WTC11 (cell line): Measurements from ENCODE around the gene PREX1. TPM values are rescaled to one million over a fixed set of nuclear protein-coding genes. Genes with fewer than 3 reads are reported as not detected.

Source experiments
- ATAC-seq: fragments of 200-7000 bp; cut with Tn5 transposase; 2 replicates; pipeline ENCODE4 v1.10.0; 2021; ENCODE audit warnings: mild to moderate bottlenecking, moderate library complexity
- CTCF ChIA-PET: fragments of 300-600 bp; sonication (Branson Sonifier 250); formaldehyde crosslinking; loops from one replicate; lab custom pipeline; 2021; ENCODE audit warnings: antibody characterized with exemption; lab: Charles Lee
- POLR2A ChIA-PET: fragments of 350-600 bp; sonication (Branson Sonifier 250); formaldehyde crosslinking; loops from one replicate; lab custom pipeline; 2021; ENCODE audit warnings: antibody characterized with exemption; lab: Charles Lee
- DNase-seq: peaks from one replicate; pipeline ENCODE4 v3.0.0; 2021; ENCODE audit warnings: low spot score
- H3K27ac Mint-ChIP-seq: 2 replicates; pipeline ENCODE4 v1.8.0; 2021; ENCODE audit warnings: mixed read lengths
- H3K27me3 Mint-ChIP-seq: 2 replicates; pipeline ENCODE4 v1.8.0; 2021; ENCODE audit warnings: low read depth, mild to moderate bottlenecking, moderate library complexity, mixed read lengths
- H3K36me3 Mint-ChIP-seq: 2 replicates; pipeline ENCODE4 v1.8.0; 2021; ENCODE audit warnings: mixed read lengths
- H3K4me1 Mint-ChIP-seq: 2 replicates; pipeline ENCODE4 v1.8.0; 2022; ENCODE audit warnings: mixed read lengths
- H3K4me3 Mint-ChIP-seq: 2 replicates; pipeline ENCODE4 v1.8.0; 2021; ENCODE audit warnings: mild to moderate bottlenecking, moderate library complexity, mixed read lengths
- H3K9me3 Mint-ChIP-seq: 2 replicates; pipeline ENCODE4 v1.8.0; 2021; ENCODE audit warnings: mixed read lengths
- CBFB ChIP-seq: sonication (generic); formaldehyde crosslinking; IDR thresholded peaks from 2 replicates; pipeline ENCODE4 v1.8.1; 2022; ENCODE audit warnings: mild to moderate bottlenecking, low read depth, missing genetic modification reagents
- CREB1 ChIP-seq: sonication (generic); formaldehyde crosslinking; IDR thresholded peaks from 2 replicates; pipeline ENCODE4 v1.8.0; 2023; ENCODE audit warnings: mild to moderate bottlenecking, missing genetic modification reagents
- ELF4 ChIP-seq: sonication (generic); formaldehyde crosslinking; IDR thresholded peaks from 2 replicates; pipeline ENCODE4 v1.8.1; 2022; ENCODE audit warnings: low read depth, mild to moderate bottlenecking, moderate library complexity, missing genetic modification reagents
- ESRRA ChIP-seq: sonication (generic); formaldehyde crosslinking; IDR thresholded peaks from 2 replicates; pipeline ENCODE4 v1.8.1; 2022; ENCODE audit warnings: mild to moderate bottlenecking, missing genetic modification reagents, borderline replicate concordance
- GABPB1 ChIP-seq: sonication (generic); formaldehyde crosslinking; IDR thresholded peaks from 2 replicates; pipeline ENCODE4 v1.8.1; 2023; ENCODE audit warnings: mild to moderate bottlenecking, missing genetic modification reagents
- IRF2 ChIP-seq: sonication (generic); formaldehyde crosslinking; IDR thresholded peaks from 2 replicates; pipeline ENCODE4 v1.8.0; 2022; ENCODE audit warnings: low read depth, missing genetic modification reagents, borderline replicate concordance
- JAZF1 ChIP-seq: fragments of 250-450 bp; sonication (Bioruptor Pico); IDR thresholded peaks from 2 replicates; pipeline ENCODE4 v1.9.0; 2021; ENCODE audit warnings: moderate library complexity, mild to moderate bottlenecking, inconsistent platforms
- MYBL2 ChIP-seq: sonication (generic); formaldehyde crosslinking; IDR thresholded peaks from 2 replicates; pipeline ENCODE4 v1.8.1; 2023; ENCODE audit warnings: mild to moderate bottlenecking, moderate library complexity, missing genetic modification reagents
- RELA ChIP-seq: sonication (generic); formaldehyde crosslinking; IDR thresholded peaks from 2 replicates; pipeline ENCODE4 v1.8.1; 2022; ENCODE audit warnings: missing genetic modification reagents, mild to moderate bottlenecking, borderline replicate concordance
- TP53 ChIP-seq: sonication (generic); formaldehyde crosslinking; IDR thresholded peaks from 2 replicates; pipeline ENCODE4 v1.8.1; 2023; ENCODE audit warnings: mild to moderate bottlenecking, missing genetic modification reagents
- ZNF317 ChIP-seq: sonication (generic); formaldehyde crosslinking; IDR thresholded peaks from 2 replicates; pipeline ENCODE4 v1.8.1; 2023; ENCODE audit warnings: low read depth, mild to moderate bottlenecking, moderate library complexity, missing genetic modification reagents, borderline replicate concordance
- ZNF416 ChIP-seq: fragments of 250-450 bp; sonication (Bioruptor Pico); IDR thresholded peaks from 2 replicates; pipeline ENCODE4 v1.9.0; 2021; ENCODE audit warnings: mild to moderate bottlenecking, inconsistent platforms
- total RNA-seq: library from RNA; stranded (reverse); gene quantifications from 3 replicates; pipeline ENCODE4 v1.2.3, GENCODE V29; 2021
- TF ChIP-seq, protein P1 (sequence below): sonication (generic); formaldehyde crosslinking; conservative IDR thresholded peaks from 2 replicates; pipeline ENCODE4 v1.8.1; 2022; ENCODE audit warnings: mild to moderate bottlenecking, missing genetic modification reagents
- TF ChIP-seq, protein P2 (sequence below): fragments of 250-450 bp; sonication (Bioruptor Pico); IDR thresholded peaks from 2 replicates; pipeline ENCODE4 v1.9.0; 2021; ENCODE audit warnings: moderate library complexity, mild to moderate bottlenecking, inconsistent platforms, borderline replicate concordance
- TF ChIP-seq, protein P3 (sequence below): sonication (generic); formaldehyde crosslinking; IDR thresholded peaks from 2 replicates; pipeline ENCODE4 v1.8.0; 2023; ENCODE audit warnings: missing genetic modification reagents, mild to moderate bottlenecking, borderline replicate concordance
- TF ChIP-seq, protein P4 (sequence below): sonication (generic); formaldehyde crosslinking; IDR thresholded peaks from 2 replicates; pipeline ENCODE4 v1.8.1; 2022; ENCODE audit warnings: mild to moderate bottlenecking, missing genetic modification reagents, moderate library complexity, borderline replicate concordance

Gene PREX1
- total RNA-seq, 1 experiment from 2014 or later = 17.3 TPM

DNA sequence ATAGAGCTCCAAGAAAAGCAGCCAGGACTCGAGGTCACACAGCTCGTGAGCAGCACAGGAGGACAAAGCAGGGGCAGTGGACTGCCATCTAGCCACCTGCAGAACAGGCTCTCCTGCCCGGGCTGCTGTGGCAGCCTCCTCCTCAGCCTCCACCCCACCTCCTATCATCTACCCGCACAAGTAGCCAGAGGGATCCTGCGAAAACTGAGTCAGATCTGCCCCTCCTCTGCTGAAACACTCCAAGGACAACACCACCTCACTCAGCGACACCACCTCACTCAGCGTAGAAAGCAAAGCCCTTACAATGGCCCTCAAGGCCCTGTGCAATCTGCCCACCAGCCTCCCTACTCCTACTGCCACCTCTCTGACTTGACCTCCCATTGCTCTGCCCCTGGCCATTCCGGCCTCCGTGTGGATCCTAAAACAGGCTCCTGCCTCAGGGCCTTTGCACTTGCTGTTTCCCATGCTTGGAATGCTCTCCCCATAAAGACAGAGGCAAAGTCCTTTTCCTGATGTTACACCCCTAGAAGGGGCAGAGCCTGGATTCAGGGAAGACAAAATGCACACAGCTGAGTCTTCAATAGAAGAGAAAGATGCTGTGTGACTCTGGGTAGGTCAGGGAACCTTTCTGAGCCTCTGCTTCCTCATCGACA is 19.3 kb downstream of the PREX1 start (continued):
- no peak for TF ChIP-seq CBFB
- TF ChIP-seq ESRRA (CRISPR knock-in tag) = no peak

DNA sequence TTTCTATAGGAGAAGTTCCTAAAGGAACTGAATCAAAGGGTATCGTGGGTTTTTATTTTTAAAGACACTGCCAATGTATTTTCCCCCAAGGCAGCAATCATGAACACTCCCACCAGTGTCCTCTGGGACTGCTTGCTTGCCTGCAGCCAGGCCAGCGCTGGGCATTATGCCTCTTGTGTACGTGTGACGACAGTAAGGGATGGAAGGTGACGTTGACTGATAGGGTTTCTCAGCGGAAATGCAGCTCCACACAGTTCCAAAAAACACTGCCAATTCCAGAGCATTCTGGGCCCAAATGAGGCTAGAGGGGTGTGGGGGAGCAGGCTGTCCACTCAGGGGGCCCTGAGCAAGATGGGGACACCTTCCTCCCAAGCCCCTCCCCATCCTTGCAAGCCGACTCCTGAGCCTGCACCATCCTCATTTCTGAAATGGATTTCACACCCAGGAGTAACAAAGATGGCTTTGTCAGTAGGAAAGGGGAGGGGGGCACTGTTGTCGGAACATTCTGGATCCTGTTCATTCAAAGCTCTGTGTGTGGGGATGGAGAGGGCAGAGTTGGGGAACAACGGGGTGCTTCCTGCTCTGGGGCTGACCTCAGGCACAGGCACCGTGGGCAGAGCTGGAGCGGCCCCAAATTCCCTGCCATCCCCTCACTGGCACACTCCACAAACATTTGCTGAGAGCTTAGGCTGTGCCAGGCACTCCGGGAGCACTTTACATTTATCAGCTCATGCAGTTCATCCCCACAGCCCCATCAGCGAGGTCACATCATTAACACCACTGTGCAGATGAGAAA is 20.0 kb downstream of the PREX1 start:
- ATAC-seq (no peak), DNase-seq (no peak)
- peaks cover 6% of the 10 kb centered on the region; the same call in 1 of the 2 replicates for H3K36me3 Mint-ChIP-seq
- H3K27ac Mint-ChIP-seq = no peak overlapping the region
- CTCF ChIA-PET = no interaction called here
- H3K9me3 Mint-ChIP-seq = peaks cover 18% of the 10 kb centered on the region
- H3K4me3 Mint-ChIP-seq = no peak overlapping the region
- H3K4me1 Mint-ChIP-seq = no peaks in the 10 kb centered on the region
- TF ChIP-seq MYBL2 (CRISPR knock-in tag) = no peak
- no peak for TF ChIP-seq JAZF1
- no peak for TF ChIP-seq TP53 (CRISPR knock-in tag)
- TF ChIP-seq ELF4 (CRISPR knock-in tag) = no peak
- TF ChIP-seq CREB1 (CRISPR knock-in tag) = no peak
- TF ChIP-seq, protein P1, sequence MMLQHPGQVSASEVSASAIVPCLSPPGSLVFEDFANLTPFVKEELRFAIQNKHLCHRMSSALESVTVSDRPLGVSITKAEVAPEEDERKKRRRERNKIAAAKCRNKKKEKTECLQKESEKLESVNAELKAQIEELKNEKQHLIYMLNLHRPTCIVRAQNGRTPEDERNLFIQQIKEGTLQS (CRISPR knock-in tag) = no peak
- no peak for TF ChIP-seq ZNF317 (CRISPR knock-in tag)
- H3K27me3 Mint-ChIP-seq = peaks cover 2% of the 10 kb centered on the region; the same call in 1 of the 2 replicates
- POLR2A ChIA-PET = no interaction called here

DNA sequence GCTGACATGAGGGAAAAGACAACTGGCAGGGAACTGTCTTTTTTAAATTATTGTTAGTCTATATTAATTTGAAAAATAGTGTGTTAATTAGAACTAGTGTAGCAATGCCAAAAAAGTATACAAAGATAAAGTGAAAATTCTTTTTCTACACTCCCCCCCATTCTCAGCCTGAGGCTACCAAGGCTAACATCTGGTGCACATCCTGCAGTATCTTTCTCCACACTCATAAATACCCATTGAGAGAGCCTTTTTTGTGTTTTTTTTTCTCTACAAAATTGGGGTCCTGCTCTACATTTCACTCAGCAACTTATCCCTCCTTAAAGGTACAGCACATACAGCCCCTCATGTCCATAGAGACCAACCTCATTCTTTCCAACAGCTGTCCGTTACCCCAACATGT is 20.7 kb downstream of the PREX1 start:
- Mint-ChIP-seq H3K36me3 (peaks cover 6% of the 10 kb centered on the region; the same call in 1 of the 2 replicates), H3K27me3 (peaks cover 2% of the 10 kb centered on the region; the same call in 1 of the 2 replicates), H3K27ac (no peak overlapping the region), H3K4me1 (no peaks in the 10 kb centered on the region), H3K4me3 (no peak overlapping the region), H3K9me3 (peaks cover 23% of the 10 kb centered on the region)
- DNase-seq (no peak), ATAC-seq (no peak)
- ChIA-PET POLR2A (no interaction called here), CTCF (no interaction called here)
- TF ChIP-seq, protein P2, sequence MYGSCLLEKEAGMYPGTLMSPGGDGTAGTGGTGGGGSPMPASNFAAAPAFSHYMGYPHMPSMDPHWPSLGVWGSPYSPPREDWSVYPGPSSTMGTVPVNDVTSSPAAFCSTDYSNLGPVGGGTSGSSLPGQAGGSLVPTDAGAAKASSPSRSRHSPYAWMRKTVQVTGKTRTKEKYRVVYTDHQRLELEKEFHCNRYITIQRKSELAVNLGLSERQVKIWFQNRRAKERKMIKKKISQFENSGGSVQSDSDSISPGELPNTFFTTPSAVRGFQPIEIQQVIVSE = no peak
- TF ChIP-seq IRF2 (CRISPR knock-in tag) = no peak

DNA sequence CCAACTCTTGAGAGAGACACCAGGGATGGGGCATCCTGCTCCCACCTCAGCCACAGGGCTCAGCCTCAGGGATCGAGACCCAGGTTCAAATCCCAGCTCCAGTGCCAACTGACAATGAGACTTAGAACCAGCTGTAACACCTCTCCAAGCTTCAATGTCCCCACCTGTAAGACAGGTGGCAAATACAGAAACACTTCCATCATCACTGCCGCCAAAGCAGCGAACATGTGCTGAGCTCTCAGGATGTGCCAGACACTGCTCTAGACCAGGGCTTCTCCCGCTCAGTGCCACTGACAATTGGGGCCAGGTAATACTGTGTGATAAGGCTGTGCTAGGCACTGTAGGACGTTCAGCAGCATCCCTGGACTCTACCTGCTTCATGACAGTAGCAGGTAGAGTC is 22.1 kb downstream of the PREX1 start:
- H3K4me3 Mint-ChIP-seq = no peak overlapping the region
- ChIA-PET CTCF (no interaction called here), POLR2A (no interaction called here)
- H3K36me3 Mint-ChIP-seq = peaks cover 6% of the 10 kb centered on the region; the same call in 1 of the 2 replicates
- DNase-seq = no peak
- no peaks in the 10 kb centered on the region for H3K4me1 Mint-ChIP-seq
- TF ChIP-seq RELA = no peak
- no peak for TF ChIP-seq ZNF416 (CRISPR knock-in tag)
- no peak for TF ChIP-seq GABPB1 (CRISPR knock-in tag)
- TF ChIP-seq, protein P3, sequence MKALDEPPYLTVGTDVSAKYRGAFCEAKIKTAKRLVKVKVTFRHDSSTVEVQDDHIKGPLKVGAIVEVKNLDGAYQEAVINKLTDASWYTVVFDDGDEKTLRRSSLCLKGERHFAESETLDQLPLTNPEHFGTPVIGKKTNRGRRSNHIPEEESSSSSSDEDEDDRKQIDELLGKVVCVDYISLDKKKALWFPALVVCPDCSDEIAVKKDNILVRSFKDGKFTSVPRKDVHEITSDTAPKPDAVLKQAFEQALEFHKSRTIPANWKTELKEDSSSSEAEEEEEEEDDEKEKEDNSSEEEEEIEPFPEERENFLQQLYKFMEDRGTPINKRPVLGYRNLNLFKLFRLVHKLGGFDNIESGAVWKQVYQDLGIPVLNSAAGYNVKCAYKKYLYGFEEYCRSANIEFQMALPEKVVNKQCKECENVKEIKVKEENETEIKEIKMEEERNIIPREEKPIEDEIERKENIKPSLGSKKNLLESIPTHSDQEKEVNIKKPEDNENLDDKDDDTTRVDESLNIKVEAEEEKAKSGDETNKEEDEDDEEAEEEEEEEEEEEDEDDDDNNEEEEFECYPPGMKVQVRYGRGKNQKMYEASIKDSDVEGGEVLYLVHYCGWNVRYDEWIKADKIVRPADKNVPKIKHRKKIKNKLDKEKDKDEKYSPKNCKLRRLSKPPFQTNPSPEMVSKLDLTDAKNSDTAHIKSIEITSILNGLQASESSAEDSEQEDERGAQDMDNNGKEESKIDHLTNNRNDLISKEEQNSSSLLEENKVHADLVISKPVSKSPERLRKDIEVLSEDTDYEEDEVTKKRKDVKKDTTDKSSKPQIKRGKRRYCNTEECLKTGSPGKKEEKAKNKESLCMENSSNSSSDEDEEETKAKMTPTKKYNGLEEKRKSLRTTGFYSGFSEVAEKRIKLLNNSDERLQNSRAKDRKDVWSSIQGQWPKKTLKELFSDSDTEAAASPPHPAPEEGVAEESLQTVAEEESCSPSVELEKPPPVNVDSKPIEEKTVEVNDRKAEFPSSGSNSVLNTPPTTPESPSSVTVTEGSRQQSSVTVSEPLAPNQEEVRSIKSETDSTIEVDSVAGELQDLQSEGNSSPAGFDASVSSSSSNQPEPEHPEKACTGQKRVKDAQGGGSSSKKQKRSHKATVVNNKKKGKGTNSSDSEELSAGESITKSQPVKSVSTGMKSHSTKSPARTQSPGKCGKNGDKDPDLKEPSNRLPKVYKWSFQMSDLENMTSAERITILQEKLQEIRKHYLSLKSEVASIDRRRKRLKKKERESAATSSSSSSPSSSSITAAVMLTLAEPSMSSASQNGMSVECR (CRISPR knock-in tag) = no peak
- TF ChIP-seq, protein P4, sequence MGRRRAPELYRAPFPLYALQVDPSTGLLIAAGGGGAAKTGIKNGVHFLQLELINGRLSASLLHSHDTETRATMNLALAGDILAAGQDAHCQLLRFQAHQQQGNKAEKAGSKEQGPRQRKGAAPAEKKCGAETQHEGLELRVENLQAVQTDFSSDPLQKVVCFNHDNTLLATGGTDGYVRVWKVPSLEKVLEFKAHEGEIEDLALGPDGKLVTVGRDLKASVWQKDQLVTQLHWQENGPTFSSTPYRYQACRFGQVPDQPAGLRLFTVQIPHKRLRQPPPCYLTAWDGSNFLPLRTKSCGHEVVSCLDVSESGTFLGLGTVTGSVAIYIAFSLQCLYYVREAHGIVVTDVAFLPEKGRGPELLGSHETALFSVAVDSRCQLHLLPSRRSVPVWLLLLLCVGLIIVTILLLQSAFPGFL (CRISPR knock-in tag) = no peak
- H3K27ac Mint-ChIP-seq = no peak overlapping the region
- H3K9me3 Mint-ChIP-seq = peaks cover 24% of the 10 kb centered on the region
- no peak for ATAC-seq
- peaks cover 2% of the 10 kb centered on the region; the same call in 1 of the 2 replicates for H3K27me3 Mint-ChIP-seq
